Activated CD4-positive, alpha-beta T cell treated with anti-CD3 and anti-CD28 coated beads, Interleukin-2, amount 50 U/mL, for 24 hours (primary cell): ENCODE data around the gene TTC33.
"Not testable (repeated sequence)": the region's sequence is repeated elsewhere in the genome, so short reads cannot be mapped to it uniquely, and the experiment has no call there.

ENCODE experiments used
- DNase-seq, 2 donors: peaks; one replicate each; pipeline ENCODE4 v3.0.0-alpha.2; 2020; ENCODE audit warnings: low read depth in 1 of 2, low spot score in 1 of 2

Gene TTC33

GRCh38 chr5:40572937-40573336 lies 182.8 kb downstream of the TTC33 start:
- DNase-seq = no peak

- no peak for DNase-seq
These were observed 183.4 kb downstream of the TTC33 start for GRCh38 chr5:40572391-40572790.

- no peak for DNase-seq
These were observed 184.0 kb downstream of the TTC33 start for GRCh38 chr5:40571729-40572128.

GRCh38 chr5:40570408-40571129 lies 185.2 kb downstream of the TTC33 start:
- no peak for DNase-seq

- no peak for DNase-seq
These were observed 186.1 kb downstream of the TTC33 start for GRCh38 chr5:40569546-40570270.

- DNase-seq = no peak
These were observed 187.2 kb downstream of the TTC33 start for GRCh38 chr5:40568548-40568947.

GRCh38 chr5:40563173-40563572 lies 192.6 kb downstream of the TTC33 start:
- not testable (repeated sequence) for DNase-seq

GRCh38 chr5:40560474-40561110 lies 195.2 kb downstream of the TTC33 start:
- DNase-seq = no peak

- no peak for DNase-seq
These were observed 196.5 kb downstream of the TTC33 start for GRCh38 chr5:40559306-40559705.

GRCh38 chr5:40557501-40557900 lies 198.3 kb downstream of the TTC33 start:
- no peak for DNase-seq

GRCh38 chr5:40556811-40557210 lies 198.9 kb downstream of the TTC33 start:
- no peak for DNase-seq

- DNase-seq = no peak
These were observed 199.9 kb downstream of the TTC33 start for GRCh38 chr5:40555886-40556285.

- no peak for DNase-seq
These were observed 200.9 kb downstream of the TTC33 start for GRCh38 chr5:40554813-40555212.

- no peak for DNase-seq
These were observed 201.7 kb downstream of the TTC33 start for GRCh38 chr5:40554054-40554453.

- no peak for DNase-seq
These were observed 202.8 kb downstream of the TTC33 start for GRCh38 chr5:40552981-40553380.

GRCh38 chr5:40551496-40552491 lies 204.0 kb downstream of the TTC33 start:
- no peak for DNase-seq

- DNase-seq = no peak
These were observed 205.3 kb downstream of the TTC33 start for GRCh38 chr5:40550481-40550880.

- no peak for DNase-seq
These were observed 206.1 kb downstream of the TTC33 start for GRCh38 chr5:40549616-40550015.

GRCh38 chr5:40547994-40548575 lies 207.7 kb downstream of the TTC33 start:
- no peak for DNase-seq

- no peak for DNase-seq
These were observed 208.2 kb downstream of the TTC33 start for GRCh38 chr5:40547557-40547956.

GRCh38 chr5:40540301-40540700 lies 215.5 kb downstream of the TTC33 start:
- DNase-seq = no peak
